IMR-90 (cell line): ENCODE measurements around the gene HYOU1. TPM values are rescaled to one million over a fixed set of nuclear protein-coding genes. Genes with fewer than 3 reads are reported as not detected.

ENCODE experiments used
- ATAC-seq: fragments of 200-7000 bp; cut with Tn5 transposase; 2 replicates; pipeline ENCODE4 v1.9.1; 2020; ENCODE audit warnings: low read depth, mild to moderate bottlenecking, moderate library complexity
- BruUV-seq: library from RNA; stranded (reverse); fragments of 400-500 nt; replicated peaks from 2 replicates; lab custom pipeline; 2021; lab: Mats Ljungman, UMichigan
- CTCF ChIA-PET: fragments of 300-600 bp; formaldehyde crosslinking; extraction: SDS; loops from one replicate; lab custom pipeline; 2021; ENCODE audit warnings: antibody characterized with exemption; lab: Yijun Ruan, JAX
- POLR2A ChIA-PET: fragments of 300-600 bp; sonication (Branson Sonifier 250); formaldehyde crosslinking; loops from one replicate; lab custom pipeline; 2022; ENCODE audit warnings: antibody characterized with exemption; ENCODE audit not compliant: unreplicated experiment; lab: Charles Lee
- DNase-seq: peaks from one replicate; pipeline ENCODE4 v3.0.0; 2013
- H2AFZ ChIP-seq: replicated peaks from 2 replicates; pipeline ENCODE3; 2013; ENCODE audit warnings: low read length, mild to moderate bottlenecking; ENCODE audit not compliant: poor library complexity
- H2AK5ac ChIP-seq: 2 replicates; pipeline ENCODE4 v1.6.1; 2013; ENCODE audit warnings: low read depth, low read length, inconsistent platforms
- H2AK9ac ChIP-seq: replicated peaks from 2 replicates; pipeline ENCODE3; 2013; ENCODE audit warnings: mild to moderate bottlenecking, low read depth, low read length, moderate library complexity; ENCODE audit not compliant: poor library complexity
- H2BK120ac ChIP-seq: 2 replicates; pipeline ENCODE4 v1.6.1; 2013; ENCODE audit warnings: low read depth, low read length, inconsistent platforms
- H2BK15ac ChIP-seq: 3 replicates; pipeline ENCODE4 v1.6.1; 2013; ENCODE audit warnings: low read depth, low read length, inconsistent platforms
- H2BK20ac ChIP-seq: 2 replicates; pipeline ENCODE4 v1.6.1; 2013; ENCODE audit warnings: low read depth, mild to moderate bottlenecking, inconsistent platforms, low read length, moderate library complexity
- H2BK5ac ChIP-seq: 2 replicates; pipeline ENCODE4 v1.6.1; 2013; ENCODE audit warnings: mild to moderate bottlenecking, low read depth, low read length, inconsistent platforms; ENCODE audit not compliant: poor library complexity, severe bottlenecking
- H3K14ac ChIP-seq: replicated peaks from 2 replicates; pipeline ENCODE4 v1.6.1; 2013; ENCODE audit warnings: low read depth, low read length, inconsistent platforms
- H3K18ac ChIP-seq: 2 replicates; pipeline ENCODE4 v1.6.1; 2013; ENCODE audit warnings: low read depth, low read length, control low read depth
- H3K23ac ChIP-seq: 2 replicates; pipeline ENCODE4 v1.6.1; 2013; ENCODE audit warnings: low read depth, low read length, inconsistent platforms
- H3K27ac ChIP-seq: 2 replicates; pipeline ENCODE4 v1.5.1; 2013; ENCODE audit warnings: mild to moderate bottlenecking, control low read depth, low read length; ENCODE audit not compliant: insufficient read depth
- H3K27me3 ChIP-seq: 2 replicates; pipeline ENCODE4 v1.6.1; 2013; ENCODE audit warnings: low read length; ENCODE audit not compliant: control insufficient read depth, insufficient read depth
- H3K36me3 ChIP-seq: 2 replicates; pipeline ENCODE4 v1.6.1; 2013; ENCODE audit warnings: low read length, mixed read lengths; ENCODE audit not compliant: control insufficient read depth, insufficient read depth
- H3K4ac ChIP-seq: 2 replicates; pipeline ENCODE4 v1.6.1; 2013; ENCODE audit warnings: low read depth, low read length, inconsistent platforms
- H3K4me1 ChIP-seq: 2 replicates; pipeline ENCODE4 v1.6.1; 2013; ENCODE audit warnings: low read length, mixed read lengths; ENCODE audit not compliant: control insufficient read depth, insufficient read depth
- H3K4me2 ChIP-seq: 2 replicates; pipeline ENCODE4 v1.6.1; 2013; ENCODE audit warnings: low read depth, mild to moderate bottlenecking, control low read depth, low read length, moderate library complexity
- H3K4me3 ChIP-seq: 2 replicates; pipeline ENCODE4 v1.5.1; 2013; ENCODE audit warnings: low read depth, mild to moderate bottlenecking, control low read depth, low read length, moderate library complexity; ENCODE audit not compliant: insufficient read depth
- H3K56ac ChIP-seq: 2 replicates; pipeline ENCODE4 v1.6.1; 2013; ENCODE audit warnings: low read length, inconsistent platforms; ENCODE audit not compliant: insufficient read depth; ENCODE audit errors: extremely low read depth
- H3K79me1 ChIP-seq, 2 experiments: 2 replicates each; pipeline ENCODE4 v1.6.1; 2013; ENCODE audit warnings: low read length in 2 of 2, inconsistent platforms in 1 of 2, low read depth in 1 of 2
- H3K9ac ChIP-seq: 2 replicates; pipeline ENCODE4 v1.6.1; 2013; ENCODE audit warnings: low read depth, low read length, control low read depth
- H3K9me1 ChIP-seq: 2 replicates; pipeline ENCODE4 v1.6.1; 2013; ENCODE audit warnings: low read length, inconsistent platforms; ENCODE audit not compliant: insufficient read depth
- H3K9me3 ChIP-seq: 2 replicates; pipeline ENCODE4 v1.6.1; 2013; ENCODE audit warnings: low read length; ENCODE audit not compliant: control insufficient read depth, insufficient read depth
- H4K20me1 ChIP-seq: 2 replicates; pipeline ENCODE4 v1.6.1; 2013; ENCODE audit warnings: low read length, inconsistent platforms; ENCODE audit not compliant: insufficient read depth
- H4K5ac ChIP-seq: 2 replicates; pipeline ENCODE4 v1.6.1; 2013; ENCODE audit warnings: mild to moderate bottlenecking, low read depth, low read length, control low read depth
- H4K8ac ChIP-seq, 2 experiments: 2 replicates each; pipeline ENCODE4 v1.6.1; 2013; ENCODE audit warnings: low read depth in 2 of 2, low read length in 2 of 2, control low read depth in 1 of 2, inconsistent platforms in 1 of 2
- H4K91ac ChIP-seq: 2 replicates; pipeline ENCODE4 v1.6.1; 2013; ENCODE audit warnings: low read depth, low read length, inconsistent platforms; ENCODE audit not compliant: insufficient read depth
- BHLHE40 ChIP-seq: fragments of 150-350 bp; IDR thresholded peaks from 2 replicates; pipeline ENCODE4 v1.6.1; 2016; ENCODE audit warnings: mild to moderate bottlenecking, low read depth, low read length
- CEBPB ChIP-seq: IDR thresholded peaks from 2 replicates; pipeline ENCODE4 v1.6.1; 2012; ENCODE audit warnings: low read depth, low read length, improper control_type of control experiment
- CHD1 ChIP-seq: IDR thresholded peaks from 2 replicates; pipeline ENCODE4 v1.6.1; 2012; ENCODE audit warnings: low read depth, low read length, improper control_type of control experiment
- FOS ChIP-seq: fragments of 150-350 bp; IDR thresholded peaks from 2 replicates; pipeline ENCODE4 v1.6.1; 2016; ENCODE audit warnings: low read depth, low read length
- MAFK ChIP-seq: IDR thresholded peaks from 2 replicates; pipeline ENCODE4 v1.6.1; 2012; ENCODE audit warnings: low read depth, low read length, improper control_type of control experiment
- MAZ ChIP-seq: IDR thresholded peaks from 2 replicates; pipeline ENCODE4 v1.6.1; 2012; ENCODE audit warnings: low read depth, mild to moderate bottlenecking, low read length, improper control_type of control experiment, moderate library complexity, borderline replicate concordance
- MXI1 ChIP-seq: IDR thresholded peaks from 2 replicates; pipeline ENCODE4 v1.6.1; 2012; ENCODE audit warnings: low read depth, mild to moderate bottlenecking, low read length, moderate library complexity, borderline replicate concordance
- POLR2A ChIP-seq: IDR thresholded peaks from 2 replicates; pipeline ENCODE4 v1.6.1; 2012; ENCODE audit warnings: mild to moderate bottlenecking, low read depth, low read length
- RAD21 ChIP-seq: IDR thresholded peaks from 2 replicates; pipeline ENCODE4 v1.6.1; 2012; ENCODE audit warnings: low read length, improper control_type of control experiment
- RCOR1 ChIP-seq: IDR thresholded peaks from 2 replicates; pipeline ENCODE4 v1.6.1; 2012; ENCODE audit warnings: mild to moderate bottlenecking, low read length, improper control_type of control experiment; ENCODE audit not compliant: insufficient replicate concordance
- RFX5 ChIP-seq: IDR thresholded peaks from 2 replicates; pipeline ENCODE4 v1.8.0; 2012; ENCODE audit warnings: low read depth, mild to moderate bottlenecking, low read length, moderate library complexity
- SMC3 ChIP-seq: fragments of 150-350 bp; IDR thresholded peaks from 2 replicates; pipeline ENCODE4 v1.6.1; 2016; ENCODE audit warnings: low read depth, mild to moderate bottlenecking, antibody characterized with exemption, low read length, moderate library complexity
- WGBS, 2 experiments: methylation state at CpG; one replicate each; pipeline versions ENCODE4 v1.1.5 to v1.1.7; 2013; ENCODE audit warnings: missing lambda C conversion rate in 2 of 2; ENCODE audit not compliant: insufficient read length in 1 of 2; ENCODE audit errors: extremely low coverage in 2 of 2; 5-methylcytosine and 5-hydroxymethylcytosine counted together
- dilution Hi-C: fragments of 300-500 bp; cut with HindIII; formaldehyde crosslinking; loops from one replicate; pipeline ENCODE4 v1.14.3; 2018; ENCODE audit warnings: low sequenced_read_pairs; ENCODE audit not compliant: unreplicated experiment
- in situ Hi-C: fragments of 300-500 bp; cut with MboI; formaldehyde crosslinking; loops from 3 replicates; pipeline ENCODE4 v1.14.3; 2019; ENCODE audit warnings: low sequenced_read_pairs, inconsistent platforms, mixed read lengths
- intact Hi-C: fragments of 100-400 bp; cut with micrococcal nuclease; formaldehyde crosslinking; loops from 2 replicates; pipeline ENCODE4 v1.10.0; 2022
- polyA plus RNA-seq, 3 experiments: library from polyadenylated mRNA; depleted of rRNA; stranded (reverse); fragments of >200 nt; gene quantifications; 2 replicates each; pipeline ENCODE4 v1.2.3, GENCODE V29; 2012; ENCODE audit warnings: low replicate concordance in 1 of 3
- total RNA-seq: library from RNA; depleted of rRNA; stranded (reverse); fragments of >200 nt; gene quantifications from 2 replicates; pipeline ENCODE4 v1.2.3, GENCODE V29; 2012
- TF ChIP-seq, protein P1 (sequence below): fragments of 150-350 bp; IDR thresholded peaks from 2 replicates; pipeline ENCODE4 v1.6.1; 2016; ENCODE audit warnings: low read depth, mild to moderate bottlenecking, low read length, moderate library complexity, borderline replicate concordance
- TF ChIP-seq, protein P2 (sequence below): fragments of 150-350 bp; IDR thresholded peaks from 2 replicates; pipeline ENCODE4 v1.6.1; 2017; ENCODE audit warnings: mild to moderate bottlenecking, antibody characterized with exemption, low read length, low read depth
- TF ChIP-seq, protein P3 (sequence below): conservative IDR thresholded peaks from 2 replicates; pipeline ENCODE4 v1.5.1; 2012; ENCODE audit warnings: mild to moderate bottlenecking, low read depth, low read length, improper control_type of control experiment

HYOU1 gene
- total and polyA plus RNA-seq, 2 of the 4 experiments (the other 2 are of a cell fraction): 117 to 181 TPM

DNA sequence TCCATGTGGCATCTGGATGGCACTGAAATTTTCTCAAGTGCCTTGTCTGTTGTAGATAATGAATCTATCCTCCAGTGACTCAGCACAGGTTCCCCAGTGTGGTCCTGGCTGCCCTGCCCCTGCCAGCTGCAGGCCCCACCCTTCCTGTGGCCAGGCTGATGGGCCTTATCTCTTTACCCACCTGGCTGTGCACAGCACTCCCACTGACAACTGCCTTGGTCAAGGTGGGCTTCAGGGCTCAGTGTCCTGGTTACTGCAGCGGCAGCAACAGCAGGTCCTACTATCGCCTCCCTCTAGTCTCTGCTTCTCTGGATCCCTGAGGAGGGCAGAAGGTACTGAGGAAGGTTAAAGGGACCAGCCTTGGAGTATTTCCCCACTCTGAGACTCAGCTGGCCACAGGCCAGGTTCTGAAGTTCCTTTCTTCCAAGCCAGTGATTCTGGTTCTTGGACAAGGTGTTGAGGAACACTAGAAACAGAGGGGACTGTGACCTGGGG lies 30.8 kb upstream of the HYOU1 start:
- Histone ChIP-seq H4K20me1 (peaks cover 11% of the 10 kb centered on the region), H2AK5ac (no peak overlapping the region; the same call in 1 of the 2 replicates), H2BK5ac (no peak overlapping the region), H2AK9ac (peak overlapping the region; percentile 73), H3K9me1 (peaks cover 18% of the 10 kb centered on the region; the same call in 1 of the 2 replicates), H3K27me3 (no peaks in the 10 kb centered on the region), H3K14ac (no peak overlapping the region), H2BK120ac (no peak overlapping the region), H3K4me2 (no peak overlapping the region), H4K8ac (no peak overlapping the region), H3K4me3 (no peak overlapping the region), H3K9ac (no peak overlapping the region), H3K56ac (no peak overlapping the region), H3K18ac (no peak overlapping the region), H3K4ac (no peak overlapping the region), H4K91ac (no peak overlapping the region), H3K27ac (no peak overlapping the region), H3K9me3 (no peaks in the 10 kb centered on the region), H4K5ac (no peak overlapping the region), H3K23ac (peak overlapping the region; percentile 28; the same call in 1 of the 2 replicates), H2AFZ (peak overlapping the region; percentile 27), H2BK15ac (no peak overlapping the region), H3K4me1 (peaks cover 13% of the 10 kb centered on the region), H3K79me1 (peaks cover 30 to 49% of the 10 kb centered on the region in 2 experiments; a peak in 3 of 4 replicates), H3K36me3 (peaks cover 11% of the 10 kb centered on the region), H2BK20ac (no peak overlapping the region)
- dilution Hi-C loops (no loop called here), in situ Hi-C loops (no loop called here), intact Hi-C loops (no loop called here)
- ChIA-PET POLR2A (no interaction called here), CTCF (interaction anchor here (0.6 kb wide), 1 partner anchor 712 kb away, joined by 4 read pairs; no protein-coding TSS in a partner anchor)
- TF ChIP-seq, protein P1, sequence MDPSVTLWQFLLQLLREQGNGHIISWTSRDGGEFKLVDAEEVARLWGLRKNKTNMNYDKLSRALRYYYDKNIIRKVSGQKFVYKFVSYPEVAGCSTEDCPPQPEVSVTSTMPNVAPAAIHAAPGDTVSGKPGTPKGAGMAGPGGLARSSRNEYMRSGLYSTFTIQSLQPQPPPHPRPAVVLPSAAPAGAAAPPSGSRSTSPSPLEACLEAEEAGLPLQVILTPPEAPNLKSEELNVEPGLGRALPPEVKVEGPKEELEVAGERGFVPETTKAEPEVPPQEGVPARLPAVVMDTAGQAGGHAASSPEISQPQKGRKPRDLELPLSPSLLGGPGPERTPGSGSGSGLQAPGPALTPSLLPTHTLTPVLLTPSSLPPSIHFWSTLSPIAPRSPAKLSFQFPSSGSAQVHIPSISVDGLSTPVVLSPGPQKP: no peak
- no peak for TF ChIP-seq MXI1
- no peak for TF ChIP-seq SMC3
- TF ChIP-seq, protein P2, sequence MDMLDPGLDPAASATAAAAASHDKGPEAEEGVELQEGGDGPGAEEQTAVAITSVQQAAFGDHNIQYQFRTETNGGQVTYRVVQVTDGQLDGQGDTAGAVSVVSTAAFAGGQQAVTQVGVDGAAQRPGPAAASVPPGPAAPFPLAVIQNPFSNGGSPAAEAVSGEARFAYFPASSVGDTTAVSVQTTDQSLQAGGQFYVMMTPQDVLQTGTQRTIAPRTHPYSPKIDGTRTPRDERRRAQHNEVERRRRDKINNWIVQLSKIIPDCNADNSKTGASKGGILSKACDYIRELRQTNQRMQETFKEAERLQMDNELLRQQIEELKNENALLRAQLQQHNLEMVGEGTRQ: no peak
- TF ChIP-seq RAD21: no peak
- TF ChIP-seq, protein P3, sequence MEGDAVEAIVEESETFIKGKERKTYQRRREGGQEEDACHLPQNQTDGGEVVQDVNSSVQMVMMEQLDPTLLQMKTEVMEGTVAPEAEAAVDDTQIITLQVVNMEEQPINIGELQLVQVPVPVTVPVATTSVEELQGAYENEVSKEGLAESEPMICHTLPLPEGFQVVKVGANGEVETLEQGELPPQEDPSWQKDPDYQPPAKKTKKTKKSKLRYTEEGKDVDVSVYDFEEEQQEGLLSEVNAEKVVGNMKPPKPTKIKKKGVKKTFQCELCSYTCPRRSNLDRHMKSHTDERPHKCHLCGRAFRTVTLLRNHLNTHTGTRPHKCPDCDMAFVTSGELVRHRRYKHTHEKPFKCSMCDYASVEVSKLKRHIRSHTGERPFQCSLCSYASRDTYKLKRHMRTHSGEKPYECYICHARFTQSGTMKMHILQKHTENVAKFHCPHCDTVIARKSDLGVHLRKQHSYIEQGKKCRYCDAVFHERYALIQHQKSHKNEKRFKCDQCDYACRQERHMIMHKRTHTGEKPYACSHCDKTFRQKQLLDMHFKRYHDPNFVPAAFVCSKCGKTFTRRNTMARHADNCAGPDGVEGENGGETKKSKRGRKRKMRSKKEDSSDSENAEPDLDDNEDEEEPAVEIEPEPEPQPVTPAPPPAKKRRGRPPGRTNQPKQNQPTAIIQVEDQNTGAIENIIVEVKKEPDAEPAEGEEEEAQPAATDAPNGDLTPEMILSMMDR: no peak
- no peak for TF ChIP-seq BHLHE40
- TF ChIP-seq FOS: no peak
- TF ChIP-seq MAZ: no peak
- TF ChIP-seq RFX5: no peak
- TF ChIP-seq POLR2A: no peak
- TF ChIP-seq CEBPB: no peak
- TF ChIP-seq MAFK: no peak
- no peak for TF ChIP-seq CHD1
- no peak for TF ChIP-seq RCOR1
- no TSS peak for BruUV-seq
- ATAC-seq (no peak), DNase-seq (no peak)
- no CpG with 5 or more reads among the region's 2 CpGs for WGBS, 2 experiments
